ENCODE data around the gene ATP8A2. TPM values are rescaled to one million over a fixed set of nuclear protein-coding genes. Genes with fewer than 3 reads are reported as not detected.

ATP8A2 gene
- total and polyA plus RNA-seq, 2 of the 8 experiments (the other 6 are each of a cell fraction or from before 2014, with no cell fraction given) = 2.4 to 8.3 TPM

- TF ChIP-seq TCF12 (IDR thresholded peaks at IDR 0.05; ENCODE audit: low read depth, low read length) (no peak), PHF8 (conservative IDR thresholded peaks at IDR 0.05; ENCODE audit: low read depth, low read length) (no peak)
These were observed 370.4 kb downstream of the ATP8A2 start (continued) for GRCh38 chr13:25742220-25742619.

Measured in H1 (cell line).